GM12865 (cell line): Measurements from ENCODE around the gene GTPBP1.

ENCODE experiments used
- DNase-seq: peaks from one replicate; pipeline ENCODE4 v3.0.0; 2010; ENCODE audit warnings: low read depth
- H3K4me3 ChIP-seq: 2 replicates; pipeline ENCODE4 v1.5.1; 2011; ENCODE audit warnings: mild to moderate bottlenecking, low read depth, low read length, control low read depth
- TF ChIP-seq, protein P1 (sequence below): IDR thresholded peaks from 2 replicates; pipeline ENCODE4 v1.5.1; 2011; ENCODE audit warnings: low read length, control low read depth, low read depth, inconsistent platforms; ENCODE audit not compliant: insufficient read depth; ENCODE audit errors: missing control alignments

GTPBP1 gene

GRCh38 chr22:38735126-38735464, 29.4 kb downstream of the GTPBP1 start:
- TF ChIP-seq, protein P1, sequence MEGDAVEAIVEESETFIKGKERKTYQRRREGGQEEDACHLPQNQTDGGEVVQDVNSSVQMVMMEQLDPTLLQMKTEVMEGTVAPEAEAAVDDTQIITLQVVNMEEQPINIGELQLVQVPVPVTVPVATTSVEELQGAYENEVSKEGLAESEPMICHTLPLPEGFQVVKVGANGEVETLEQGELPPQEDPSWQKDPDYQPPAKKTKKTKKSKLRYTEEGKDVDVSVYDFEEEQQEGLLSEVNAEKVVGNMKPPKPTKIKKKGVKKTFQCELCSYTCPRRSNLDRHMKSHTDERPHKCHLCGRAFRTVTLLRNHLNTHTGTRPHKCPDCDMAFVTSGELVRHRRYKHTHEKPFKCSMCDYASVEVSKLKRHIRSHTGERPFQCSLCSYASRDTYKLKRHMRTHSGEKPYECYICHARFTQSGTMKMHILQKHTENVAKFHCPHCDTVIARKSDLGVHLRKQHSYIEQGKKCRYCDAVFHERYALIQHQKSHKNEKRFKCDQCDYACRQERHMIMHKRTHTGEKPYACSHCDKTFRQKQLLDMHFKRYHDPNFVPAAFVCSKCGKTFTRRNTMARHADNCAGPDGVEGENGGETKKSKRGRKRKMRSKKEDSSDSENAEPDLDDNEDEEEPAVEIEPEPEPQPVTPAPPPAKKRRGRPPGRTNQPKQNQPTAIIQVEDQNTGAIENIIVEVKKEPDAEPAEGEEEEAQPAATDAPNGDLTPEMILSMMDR = no peak
- H3K4me3 ChIP-seq = no peak overlapping the region
- DNase-seq = no peak

- DNase-seq = peak; percentile 32
- TF ChIP-seq, protein P1 = no peak
- no peak overlapping the region for H3K4me3 ChIP-seq
These were observed 29.9 kb downstream of the GTPBP1 start for GRCh38 chr22:38735465-38736256.

GRCh38 chr22:38736257-38736570, 30.5 kb downstream of the GTPBP1 start:
- no peak overlapping the region for H3K4me3 ChIP-seq
- DNase-seq = no peak
- TF ChIP-seq, protein P1 = no peak

DNA sequence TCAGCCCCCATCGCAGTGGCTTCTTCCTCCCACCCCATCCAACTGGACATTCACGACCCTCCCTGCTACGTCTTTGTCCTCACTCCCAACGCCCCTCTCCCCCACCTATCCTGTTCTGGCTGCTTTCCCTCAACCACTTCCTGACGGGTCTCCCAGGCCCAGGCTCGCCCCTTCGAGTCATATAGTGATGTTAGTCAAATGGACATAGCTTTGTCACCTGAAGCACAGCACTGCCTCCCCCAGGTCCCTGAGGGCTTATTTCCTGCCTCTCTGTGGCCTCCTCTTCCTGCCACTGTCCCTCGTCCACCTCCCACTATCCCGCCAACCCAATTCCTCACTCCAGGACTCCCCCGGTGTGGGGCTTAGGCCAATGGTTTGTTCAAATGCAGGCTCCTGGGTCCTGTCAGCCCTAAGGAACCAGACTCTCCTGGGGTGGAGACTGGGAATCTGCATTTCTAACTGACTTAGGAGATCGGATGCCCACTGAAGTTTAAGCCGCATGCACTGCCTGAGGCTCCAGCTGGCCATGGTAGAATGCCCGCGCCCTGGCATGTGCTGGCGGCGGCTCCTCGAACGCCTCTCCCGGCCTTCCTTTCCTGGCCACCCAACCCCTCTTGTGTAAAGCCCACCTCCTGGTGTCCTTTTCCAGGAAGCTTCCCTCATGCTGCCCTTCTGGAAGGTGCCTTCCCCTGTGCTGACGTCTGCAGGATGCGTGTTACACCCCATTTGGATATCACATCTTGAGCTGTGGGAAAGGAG, 31.7 kb downstream of the GTPBP1 start:
- TF ChIP-seq, protein P1 = no peak
- no peak overlapping the region for H3K4me3 ChIP-seq
- no peak for DNase-seq

- DNase-seq = no peak
- no peak overlapping the region for H3K4me3 ChIP-seq
- TF ChIP-seq, protein P1 = no peak
These were observed 32.8 kb downstream of the GTPBP1 start for GRCh38 chr22:38738475-38739070.

- TF ChIP-seq, protein P1 = no peak
- H3K4me3 ChIP-seq = no peak overlapping the region
- DNase-seq = no peak
These were observed 33.7 kb downstream of the GTPBP1 start for GRCh38 chr22:38739300-38740055.
